ENCODE results near the gene HMGCS1.
"Not testable (repeated sequence)": the region's sequence is repeated elsewhere in the genome, so short reads cannot be mapped to it uniquely, and the experiment has no call there.

HMGCS1 gene

DNA sequence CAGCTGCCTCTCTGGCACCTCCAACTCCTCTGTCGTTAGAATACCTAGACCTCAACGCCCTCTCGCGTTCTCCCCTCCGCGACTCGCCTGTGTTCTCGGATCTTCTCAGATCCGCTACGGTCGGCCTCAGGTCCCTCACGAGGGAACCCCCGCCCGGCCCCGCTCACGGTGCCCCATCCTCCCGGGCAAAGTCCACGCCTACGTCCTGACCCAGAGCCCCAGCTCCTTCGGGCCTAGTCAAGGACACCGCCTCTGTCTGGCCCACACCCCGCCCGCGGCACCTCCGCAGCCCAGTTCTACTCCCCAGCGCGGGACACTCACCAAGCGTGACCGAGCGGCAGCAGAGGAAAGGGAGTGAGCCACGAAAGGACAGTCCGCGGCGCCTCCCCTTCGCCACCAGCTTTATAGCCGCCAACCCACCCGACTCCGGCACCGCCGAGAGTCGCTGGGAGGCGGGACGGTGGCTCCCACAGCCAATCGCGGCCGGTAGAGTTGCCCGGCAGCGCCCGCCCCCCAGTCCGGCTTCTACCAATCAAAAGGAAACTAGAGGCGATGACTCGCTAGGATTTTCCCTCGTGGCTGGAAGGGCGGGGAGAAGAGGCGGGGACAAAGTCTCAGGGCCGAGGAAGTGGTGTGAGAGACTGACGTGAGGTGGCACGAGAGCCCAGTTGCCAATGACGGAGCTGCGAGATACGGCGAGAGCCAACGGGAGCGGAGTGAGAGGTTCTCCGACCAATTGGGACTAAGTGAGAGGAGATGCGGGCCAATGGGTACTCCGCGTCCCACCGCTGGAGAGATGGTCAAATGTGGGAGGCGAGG lies at the start of gene HMGCS1:
HMGCS1 (minus strand) TSS at position 378 of the 819 bp plus-strand sequence. CDS start 14,447 bp downstream, outside the sequence.
- DNase-seq: peak; percentile 98

DNA sequence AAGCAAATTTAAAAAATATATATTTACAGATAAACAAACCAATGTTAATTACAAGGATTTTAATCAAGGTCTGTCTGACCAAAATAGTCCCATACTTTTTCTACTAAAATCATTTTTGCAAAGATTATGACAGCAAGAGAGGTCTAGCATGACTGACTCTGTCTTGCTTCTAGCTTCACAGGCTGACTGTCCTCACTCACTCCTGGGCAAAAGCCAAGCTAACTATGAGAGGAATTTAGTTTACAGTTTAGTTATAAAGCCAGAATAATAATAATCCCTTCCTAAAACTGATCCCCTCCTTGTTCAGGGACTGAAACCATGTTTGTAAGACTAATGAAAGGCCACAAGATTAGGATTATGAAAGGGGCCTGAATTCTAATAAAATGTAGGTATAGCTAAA lies 45.5 kb upstream of the HMGCS1 start:
- DNase-seq: no peak

DNA sequence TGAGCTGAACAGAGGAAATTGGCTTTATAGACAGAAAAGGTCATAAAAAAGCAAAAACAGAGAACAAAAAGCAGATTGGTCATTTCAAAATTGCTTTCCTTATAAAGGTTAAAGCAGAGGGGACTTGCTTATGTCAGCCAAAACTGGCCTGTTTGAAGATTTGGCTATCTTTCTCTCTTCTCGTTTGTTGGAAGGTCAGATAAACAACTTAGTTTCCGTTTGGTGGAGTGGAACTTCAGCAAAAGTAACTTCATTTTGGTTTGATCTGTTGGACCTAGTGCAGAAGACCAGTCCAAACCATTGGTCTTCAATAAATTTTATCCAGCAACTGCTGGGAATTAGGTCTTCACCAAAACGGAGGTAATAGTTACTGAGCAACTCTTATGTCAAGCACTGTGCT lies 45.1 kb upstream of the HMGCS1 start:
- no peak for DNase-seq

DNA sequence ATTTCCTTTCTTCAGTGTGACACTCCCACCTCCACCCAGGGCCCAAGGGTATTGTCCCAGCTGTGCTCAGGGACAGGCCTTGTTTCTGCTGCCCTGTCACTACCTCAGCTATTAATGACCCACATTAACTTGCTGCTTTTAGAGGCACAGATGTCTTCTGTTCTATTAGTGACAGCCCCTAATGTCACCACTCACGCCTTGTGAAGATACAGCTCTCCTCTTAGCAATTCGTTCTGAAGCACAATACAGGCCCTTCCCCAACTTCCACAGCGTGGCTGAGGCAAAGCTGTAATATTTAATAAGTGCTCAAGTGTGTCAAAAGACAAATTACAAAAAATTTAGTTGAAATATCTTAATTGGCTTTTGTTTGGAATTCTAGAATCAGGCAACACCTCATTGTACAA lies 44.7 kb upstream of the HMGCS1 start:
- no peak for DNase-seq

DNA sequence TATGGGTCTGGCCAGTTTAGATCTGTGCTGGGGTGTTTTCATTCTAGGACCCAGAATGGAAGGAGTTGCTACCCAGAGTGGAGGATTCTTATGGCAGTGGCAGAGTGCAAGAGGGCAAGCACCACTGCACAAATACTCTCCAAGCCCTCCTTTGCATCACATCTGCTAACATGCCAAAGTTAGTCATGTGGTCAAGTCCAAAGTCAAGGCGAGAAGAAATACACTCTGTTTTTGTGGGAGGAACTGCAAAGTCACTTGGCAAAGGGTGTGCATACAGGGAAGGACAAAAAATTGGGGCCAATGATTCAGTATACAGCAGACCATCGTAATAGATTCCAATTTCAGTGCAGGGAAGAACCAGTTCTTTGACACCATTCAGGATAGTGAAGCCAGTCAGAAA lies 43.9 kb upstream of the HMGCS1 start:
- no peak for DNase-seq

DNA sequence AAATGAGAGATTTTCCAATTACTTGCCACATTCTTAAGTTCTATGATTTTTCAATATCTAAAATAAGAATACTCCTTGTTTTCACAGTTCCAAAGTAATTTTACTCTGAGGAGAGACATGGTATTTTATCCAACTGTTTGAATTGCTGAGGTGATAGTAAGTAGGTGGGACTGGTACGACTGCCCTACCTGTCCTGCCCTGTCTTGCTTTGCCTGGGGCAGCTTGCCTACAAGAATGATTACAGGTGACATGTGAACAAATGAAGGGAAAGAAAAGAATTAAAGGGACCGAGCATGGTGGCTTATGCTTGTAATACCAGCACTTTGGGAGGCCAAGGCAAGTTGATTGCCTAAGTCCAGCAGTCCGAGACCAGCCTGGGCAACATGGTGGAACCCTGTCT lies 41.6 kb upstream of the HMGCS1 start:
- DNase-seq: no peak

DNA sequence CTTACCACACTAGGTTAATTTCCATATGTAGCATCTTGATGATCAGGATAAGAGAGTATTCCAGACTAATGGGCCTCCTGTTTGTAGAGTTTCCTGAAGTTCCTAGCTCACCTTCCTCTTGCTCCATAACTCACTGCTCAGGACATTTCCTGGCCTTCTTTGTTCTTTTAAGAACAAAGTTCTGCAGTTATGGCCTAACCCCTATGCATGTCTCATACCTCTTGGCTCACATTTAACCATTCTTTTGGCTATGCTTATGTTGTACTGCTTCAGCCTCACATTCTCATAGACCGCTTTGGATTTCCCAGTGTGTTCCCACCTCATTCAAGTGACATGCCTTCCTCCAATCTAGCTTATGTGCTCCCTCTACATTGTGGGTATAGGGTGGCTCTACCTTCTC lies 40.5 kb upstream of the HMGCS1 start:
- DNase-seq: no peak

DNA sequence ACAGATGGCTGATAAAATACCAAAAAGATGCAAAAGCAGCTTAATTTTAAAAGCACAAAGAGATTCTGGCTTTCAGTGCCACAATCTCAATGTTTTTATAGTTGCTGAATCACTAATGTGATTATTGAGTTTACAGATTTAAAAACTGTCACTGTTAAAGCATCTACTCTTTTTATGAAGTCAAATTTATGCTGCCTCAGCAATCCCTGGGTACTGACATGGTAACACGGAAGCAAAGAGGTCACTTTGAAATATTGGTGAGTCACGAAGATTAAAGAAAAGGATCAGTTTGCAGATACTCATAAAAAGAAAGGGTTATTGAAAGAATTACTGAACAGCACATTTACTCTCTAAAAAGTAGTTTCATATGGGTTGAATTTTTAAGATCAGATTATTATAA lies 39.7 kb upstream of the HMGCS1 start:
- DNase-seq: no peak

DNA sequence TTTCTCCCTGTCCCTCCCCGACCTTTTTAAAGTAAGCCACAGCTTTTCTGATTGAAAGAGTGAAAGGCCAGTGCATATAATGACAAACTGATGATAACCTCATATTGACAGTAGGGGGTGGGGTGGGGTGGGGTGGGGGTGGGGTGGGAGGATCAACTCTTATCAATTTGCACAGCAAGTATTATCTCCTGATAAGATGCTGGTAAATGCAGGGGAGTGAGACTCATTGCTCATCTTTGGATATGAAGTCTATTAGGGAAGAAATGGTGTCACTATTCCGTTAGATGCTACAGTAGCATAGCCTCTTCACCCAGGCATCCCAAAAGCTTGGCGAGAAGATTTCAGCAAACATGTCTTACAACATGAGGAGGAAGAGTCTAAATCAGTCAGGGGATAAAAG lies 38.9 kb upstream of the HMGCS1 start:
- DNase-seq: no peak

DNA sequence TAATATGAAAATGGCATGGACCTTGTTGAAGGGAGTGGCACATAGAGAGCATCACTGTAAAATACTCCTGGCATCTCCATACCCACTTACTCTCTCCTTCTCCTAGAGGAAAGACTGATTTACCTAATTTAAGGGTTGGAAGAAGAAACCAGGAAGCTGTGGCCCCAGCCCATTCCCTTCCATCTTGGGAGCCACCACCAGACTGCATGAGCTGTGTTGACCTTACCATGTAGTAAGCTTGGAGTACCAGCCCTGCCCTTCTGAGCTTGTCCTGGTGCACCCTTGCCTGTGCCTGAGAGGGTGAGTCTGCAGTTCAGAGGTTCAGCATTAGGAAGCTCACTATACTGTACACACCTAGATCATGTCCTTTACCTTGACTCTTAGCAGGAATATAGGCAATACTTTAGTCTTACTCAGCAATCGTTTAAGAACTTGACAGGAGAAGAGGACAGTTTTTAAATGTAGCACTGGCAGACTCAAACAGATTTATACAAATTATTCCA lies 35.7 kb upstream of the HMGCS1 start:
- DNase-seq: no peak

DNA sequence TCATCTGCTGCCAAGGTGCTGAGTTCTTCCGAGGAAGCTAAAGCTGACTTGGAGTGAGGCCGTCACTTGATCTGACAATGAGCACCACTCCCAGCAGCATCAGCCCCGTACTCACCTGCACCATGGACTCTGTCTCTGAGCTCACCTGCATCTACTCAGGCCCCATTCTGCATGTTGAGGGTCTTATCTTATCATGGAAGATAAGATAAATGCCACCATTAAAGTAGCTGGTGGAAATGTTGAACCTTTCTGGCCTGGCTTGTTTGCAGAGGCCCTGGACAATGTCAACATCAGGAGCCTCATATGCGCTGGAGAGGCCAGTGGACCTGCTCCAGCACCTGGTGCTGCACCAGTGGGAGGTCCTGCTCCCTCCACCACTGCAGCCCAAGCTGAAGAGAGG lies 35.0 kb upstream of the HMGCS1 start:
- no peak for DNase-seq

DNA sequence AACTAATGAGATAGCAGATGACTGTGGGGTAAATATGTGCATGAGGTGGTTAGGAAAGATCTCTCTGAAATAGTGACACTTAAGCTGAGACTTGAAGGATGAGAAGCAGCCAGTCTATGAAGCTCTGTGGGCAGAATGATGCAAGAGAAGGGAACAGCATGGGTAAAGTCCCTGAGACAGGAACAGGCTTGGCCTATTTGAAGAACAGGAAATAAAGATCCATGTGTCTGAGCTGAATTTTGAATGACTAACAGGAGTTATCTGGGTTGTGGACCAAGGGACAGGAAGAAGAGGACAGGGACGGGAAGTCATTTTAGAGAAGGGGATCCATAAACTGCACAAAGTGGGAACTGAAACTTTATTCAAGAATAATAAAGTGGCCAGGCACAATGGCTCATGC lies 25.6 kb upstream of the HMGCS1 start:
- DNase-seq: no peak

DNA sequence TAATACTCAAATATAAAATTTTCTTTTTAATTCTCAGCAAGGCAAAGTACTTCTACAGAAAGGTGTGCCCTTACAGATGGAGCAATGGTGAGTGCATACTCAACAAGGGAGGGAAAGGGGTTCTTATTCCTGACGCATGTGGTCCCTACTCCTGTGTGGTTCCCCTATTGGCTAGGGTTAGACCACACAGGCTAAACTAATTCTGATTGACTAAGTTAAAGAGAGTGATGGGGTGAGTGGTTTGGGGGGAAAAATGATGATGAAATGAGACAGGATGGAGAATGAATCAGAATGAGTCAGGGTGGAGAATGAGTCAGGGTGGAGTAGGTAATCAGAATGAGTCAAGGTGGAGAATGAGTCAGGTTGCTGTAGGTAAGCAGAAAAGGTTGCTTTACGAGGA lies 22.9 kb upstream of the HMGCS1 start:
- no peak for DNase-seq

DNA sequence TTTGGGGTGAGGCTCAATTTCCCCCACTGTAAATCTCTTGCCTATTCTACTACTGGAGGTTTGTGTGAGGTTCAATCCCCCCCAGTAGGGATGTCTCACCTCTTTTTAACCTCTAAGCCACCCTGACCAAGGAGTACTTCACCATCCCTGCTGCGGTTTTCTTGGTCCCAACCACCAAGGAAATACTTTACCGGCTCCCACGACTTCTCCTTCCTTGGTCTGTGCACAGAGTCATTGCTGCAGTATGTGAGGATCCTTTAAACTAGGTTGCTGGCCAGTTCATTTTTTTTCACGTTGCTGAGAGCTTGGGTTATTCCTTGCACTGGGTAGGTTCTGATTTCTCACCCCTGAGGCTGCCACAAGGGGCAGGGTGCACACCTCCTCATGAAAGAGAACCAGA lies 22.5 kb upstream of the HMGCS1 start:
- DNase-seq: no peak

DNA sequence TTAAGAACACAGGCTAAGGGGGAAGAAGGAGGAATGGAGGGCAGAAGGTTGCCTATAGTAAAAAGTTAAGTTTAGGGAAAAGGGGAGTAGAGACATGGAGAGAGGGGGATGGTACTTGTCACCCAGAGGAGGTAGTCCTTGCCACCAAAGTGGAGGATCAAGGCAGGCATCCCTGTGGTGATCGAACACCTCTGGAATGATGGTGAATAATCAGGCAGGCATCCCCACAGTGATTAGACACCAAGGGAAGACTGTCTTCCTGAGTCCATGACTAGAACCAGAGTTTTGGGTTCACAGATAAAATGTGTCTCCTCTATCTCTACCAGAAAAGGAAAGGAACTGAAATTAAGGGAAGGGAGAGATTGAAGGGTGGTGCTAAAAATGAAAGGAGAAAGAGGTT lies 19.2 kb upstream of the HMGCS1 start:
- no peak for DNase-seq

DNA sequence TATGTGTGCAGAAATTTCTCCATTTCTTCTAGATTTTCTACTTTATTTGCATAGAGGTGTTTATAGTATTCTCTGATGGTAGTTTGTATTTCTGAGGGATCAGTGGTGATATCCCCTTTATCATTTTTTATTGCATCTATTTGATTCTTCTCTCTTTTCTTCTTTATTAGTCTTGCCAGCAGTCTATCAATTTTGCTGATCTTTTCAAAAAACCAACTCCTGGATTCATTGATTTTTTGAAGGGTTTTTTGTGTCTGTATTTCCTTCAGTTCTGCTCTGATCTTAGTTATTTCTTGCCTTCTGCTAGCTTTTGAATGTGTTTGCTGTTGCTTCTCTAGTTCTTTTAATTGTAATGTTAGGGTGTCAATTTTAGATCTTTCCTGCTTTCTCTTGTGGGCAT lies 12.4 kb upstream of the HMGCS1 start:
- DNase-seq: not testable (repeated sequence)

DNA sequence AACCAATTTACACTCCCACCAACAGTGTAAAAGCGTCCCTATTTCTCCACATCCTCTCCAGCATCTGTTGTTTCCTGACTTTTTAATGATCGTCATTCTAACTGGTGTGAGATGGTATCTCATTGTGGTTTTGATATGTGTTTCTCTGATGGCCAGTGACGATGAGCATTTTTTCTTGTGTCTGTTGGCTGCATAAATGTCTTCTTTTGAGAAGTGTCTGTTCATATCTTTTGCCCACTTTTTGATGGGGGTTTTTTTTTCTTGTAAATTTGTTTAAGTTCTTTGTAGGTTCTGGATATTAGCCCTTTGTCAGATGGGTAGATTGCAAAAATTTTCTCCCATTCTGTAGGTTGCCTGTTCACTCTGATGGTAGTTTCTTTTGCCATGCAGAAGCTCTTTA lies 10.3 kb upstream of the HMGCS1 start:
- not testable (repeated sequence) for DNase-seq

DNA sequence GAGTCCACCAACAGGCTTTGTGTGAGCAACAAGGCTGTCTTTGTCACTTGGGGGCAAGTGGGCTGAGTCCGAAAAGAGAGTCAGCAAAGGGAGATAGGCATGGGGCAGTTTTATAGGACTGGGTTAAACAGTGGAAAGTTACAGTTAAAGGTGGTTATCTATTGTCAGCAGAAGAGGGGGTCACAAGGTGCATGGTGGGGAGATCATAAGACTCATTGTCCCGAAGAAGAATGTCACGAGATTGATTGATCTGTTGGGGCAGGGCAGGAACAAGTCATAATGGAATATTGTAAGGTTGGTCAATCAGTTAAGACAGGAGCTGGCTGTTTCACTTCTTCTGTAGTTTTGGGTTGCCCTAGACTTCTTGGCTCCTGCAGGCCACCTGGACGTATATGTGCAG lies 7.6 kb upstream of the HMGCS1 start:
- no peak for DNase-seq

DNA sequence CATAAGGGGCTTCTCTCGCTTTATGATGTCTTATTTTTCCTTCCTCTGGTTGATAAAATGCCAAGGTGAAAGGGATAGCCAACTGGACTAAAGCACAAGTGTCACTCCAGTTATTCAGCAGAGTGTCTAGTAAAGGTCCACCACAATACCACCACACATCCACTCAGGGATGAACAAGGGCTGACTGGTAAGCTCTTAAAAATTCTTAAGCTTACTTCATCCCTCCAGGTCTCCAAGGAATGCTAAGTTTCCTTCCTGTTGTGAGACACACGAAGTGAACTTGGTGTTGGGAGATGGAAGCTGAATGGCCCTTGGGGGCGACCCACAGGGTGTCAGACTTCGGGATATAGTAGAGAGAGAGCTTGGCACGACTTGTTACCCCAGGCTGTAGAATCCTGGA lies 3.2 kb upstream of the HMGCS1 start:
- no peak for DNase-seq

DNA sequence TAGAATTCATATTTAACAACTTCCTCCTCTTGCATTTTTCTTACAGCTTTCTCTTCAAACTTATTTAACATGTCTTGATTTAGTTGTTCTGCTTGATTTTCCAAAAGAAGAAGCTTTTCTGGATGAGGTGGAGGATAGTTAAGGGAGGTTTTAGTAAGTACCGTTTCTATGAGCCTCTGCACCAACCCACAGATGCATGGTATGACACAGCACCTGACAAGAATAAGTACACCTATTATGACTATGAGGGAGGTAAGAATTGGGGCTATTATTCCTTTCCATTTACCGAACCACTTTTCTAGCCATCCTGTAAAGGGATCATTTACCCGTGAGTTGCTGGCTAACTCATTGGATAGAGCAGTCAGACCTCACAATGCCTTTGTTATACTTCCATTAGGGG lies 2.5 kb upstream of the HMGCS1 start:
- DNase-seq: no peak

DNA sequence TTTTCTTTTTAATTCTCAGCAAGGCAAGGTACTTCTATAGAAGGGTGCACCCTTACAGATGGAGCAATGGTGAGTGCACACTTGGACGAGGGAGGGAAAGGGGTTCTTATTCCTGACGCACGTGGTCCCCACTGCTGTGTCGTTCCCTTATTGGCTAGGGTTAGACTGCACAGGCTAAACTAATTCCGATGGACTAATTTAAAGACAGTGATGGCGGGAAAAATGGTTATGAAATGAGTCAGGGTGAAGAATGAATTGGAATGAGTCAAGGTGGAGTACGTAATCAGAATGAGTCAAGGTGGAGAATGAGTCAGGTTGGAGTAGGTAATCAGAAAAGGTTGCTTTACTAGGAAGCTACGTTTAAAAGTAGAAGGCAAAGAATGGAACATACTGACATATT lies 2.1 kb upstream of the HMGCS1 start:
- DNase-seq: peak; percentile 68

DNA sequence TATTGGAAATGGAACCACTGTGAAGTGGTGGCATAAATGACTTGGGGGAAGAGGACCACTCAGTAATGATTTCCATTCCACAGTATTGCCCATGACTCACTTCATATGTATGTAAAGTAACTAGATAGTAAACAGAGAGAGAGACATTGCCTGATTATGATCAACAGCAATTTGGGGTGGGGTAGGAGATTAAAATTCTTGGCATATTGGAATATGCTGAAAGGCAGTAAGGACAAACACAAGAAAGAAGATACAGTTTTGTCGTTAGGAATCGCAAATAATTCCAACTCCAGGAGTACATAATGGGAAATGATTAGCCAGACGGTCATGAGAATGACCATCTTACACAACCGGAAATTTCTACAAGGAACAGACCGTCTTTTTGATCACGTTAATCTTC lies 1.5 kb upstream of the HMGCS1 start:
- no peak for DNase-seq

DNA sequence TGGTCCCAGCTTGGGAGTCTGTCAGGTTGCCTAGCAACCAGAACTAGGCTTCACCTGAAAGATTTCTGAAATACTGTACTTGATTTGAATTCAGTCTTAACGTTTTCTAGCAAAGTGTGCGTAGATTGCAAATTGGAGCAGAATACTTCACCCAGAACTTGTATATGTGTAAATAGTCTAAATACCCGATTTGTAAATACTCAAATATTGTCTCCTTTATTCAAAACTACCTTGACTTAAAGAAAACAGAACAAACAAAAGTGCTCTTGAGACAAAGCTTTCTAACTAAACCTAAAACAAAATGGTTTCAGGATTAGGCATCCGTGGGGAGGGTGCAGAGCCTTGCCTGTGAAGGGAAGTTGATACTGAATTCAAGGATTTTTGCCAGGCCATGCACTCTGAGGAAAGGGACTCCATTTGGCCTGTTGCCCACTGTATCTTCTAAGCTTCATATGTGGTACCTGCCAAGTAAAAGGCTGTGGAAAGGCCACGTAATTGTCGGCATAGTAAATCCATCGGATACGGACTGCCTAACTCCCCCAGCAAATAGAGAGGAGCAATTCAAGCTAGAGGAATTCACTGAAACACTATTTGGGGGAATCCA lies 744 bp upstream of the HMGCS1 start:
- no peak for DNase-seq

DNA sequence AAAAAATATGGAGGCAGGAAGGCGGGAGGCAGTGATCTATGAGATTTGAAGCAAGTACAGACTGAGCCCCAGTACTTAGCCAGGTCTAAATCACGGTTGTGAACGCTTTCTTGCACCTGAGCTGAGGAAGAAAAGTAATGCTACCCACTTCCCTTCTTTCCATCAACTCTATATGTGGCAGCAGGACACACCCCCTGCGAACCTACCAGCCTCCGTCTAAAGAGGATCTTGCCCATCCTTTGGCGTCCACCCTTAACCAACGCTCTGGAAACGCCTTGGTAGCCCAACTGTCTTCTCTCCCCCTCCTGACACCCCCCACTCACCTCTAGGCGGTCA lies 545 bp downstream of the HMGCS1 start:
- DNase-seq: no peak
